HG02623 (cell line): ENCODE measurements around the gene ANGPTL4.
"Not testable (repeated sequence)": the region's sequence is repeated elsewhere in the genome, so short reads cannot be mapped to it uniquely, and the experiment has no call there.

Experiments
- ATAC-seq: cut with Tn5 transposase; IDR thresholded peaks from one replicate; pipeline ENCODE4 v1.9.1; 2021; ENCODE audit warnings: moderate library complexity; ENCODE audit not compliant: unreplicated experiment

ANGPTL4 gene

GRCh38 chr19:8358948-8359347 lies 5.0 kb upstream of the ANGPTL4 start:
- no peak for ATAC-seq

- no peak for ATAC-seq
Observed at GRCh38 chr19:8360196-8360595, 3.8 kb upstream of the ANGPTL4 start.

GRCh38 chr19:8361921-8362793 lies 1.8 kb upstream of the ANGPTL4 start:
- no peak for ATAC-seq

- no peak for ATAC-seq
Observed at GRCh38 chr19:8366121-8366581, 2.2 kb downstream of the ANGPTL4 start.

GRCh38 chr19:8366961-8367326 lies 3.0 kb downstream of the ANGPTL4 start:
- ATAC-seq = no peak

- ATAC-seq = no peak
Observed at GRCh38 chr19:8367327-8368001, 3.5 kb downstream of the ANGPTL4 start.

- ATAC-seq = no peak
Observed at GRCh38 chr19:8370176-8371010, 6.4 kb downstream of the ANGPTL4 start.

GRCh38 chr19:8371011-8371804 lies 7.3 kb downstream of the ANGPTL4 start:
- no peak for ATAC-seq

- ATAC-seq = no peak
Observed at GRCh38 chr19:8373867-8374813, 10.2 kb downstream of the ANGPTL4 start.

GRCh38 chr19:8375766-8376165 lies 11.8 kb downstream of the ANGPTL4 start:
- not testable (repeated sequence) for ATAC-seq

GRCh38 chr19:8376373-8376974 lies 12.5 kb downstream of the ANGPTL4 start:
- not testable (repeated sequence) for ATAC-seq

- no peak for ATAC-seq
Observed at GRCh38 chr19:8377598-8377997, 13.6 kb downstream of the ANGPTL4 start.

- ATAC-seq = not testable (repeated sequence)
Observed at GRCh38 chr19:8379156-8379891, 15.4 kb downstream of the ANGPTL4 start.

- ATAC-seq = not testable (repeated sequence)
Observed at GRCh38 chr19:8384569-8384968, 20.6 kb downstream of the ANGPTL4 start.

- not testable (repeated sequence) for ATAC-seq
Observed at GRCh38 chr19:8385103-8385502, 21.1 kb downstream of the ANGPTL4 start.

- ATAC-seq = not testable (repeated sequence)
Observed at GRCh38 chr19:8385566-8385965, 21.6 kb downstream of the ANGPTL4 start.

GRCh38 chr19:8386419-8386818 lies 22.5 kb downstream of the ANGPTL4 start:
- ATAC-seq = not testable (repeated sequence)

GRCh38 chr19:8386990-8387389 lies 23.0 kb downstream of the ANGPTL4 start:
- ATAC-seq = no peak
